Measurements from ENCODE around the gene TANC1. TPM values are rescaled to one million over a fixed set of nuclear protein-coding genes. Genes with fewer than 3 reads are reported as not detected.

TANC1 gene
- total RNA-seq, 1 experiment from 2014 or later, result 16.6 TPM

DNA sequence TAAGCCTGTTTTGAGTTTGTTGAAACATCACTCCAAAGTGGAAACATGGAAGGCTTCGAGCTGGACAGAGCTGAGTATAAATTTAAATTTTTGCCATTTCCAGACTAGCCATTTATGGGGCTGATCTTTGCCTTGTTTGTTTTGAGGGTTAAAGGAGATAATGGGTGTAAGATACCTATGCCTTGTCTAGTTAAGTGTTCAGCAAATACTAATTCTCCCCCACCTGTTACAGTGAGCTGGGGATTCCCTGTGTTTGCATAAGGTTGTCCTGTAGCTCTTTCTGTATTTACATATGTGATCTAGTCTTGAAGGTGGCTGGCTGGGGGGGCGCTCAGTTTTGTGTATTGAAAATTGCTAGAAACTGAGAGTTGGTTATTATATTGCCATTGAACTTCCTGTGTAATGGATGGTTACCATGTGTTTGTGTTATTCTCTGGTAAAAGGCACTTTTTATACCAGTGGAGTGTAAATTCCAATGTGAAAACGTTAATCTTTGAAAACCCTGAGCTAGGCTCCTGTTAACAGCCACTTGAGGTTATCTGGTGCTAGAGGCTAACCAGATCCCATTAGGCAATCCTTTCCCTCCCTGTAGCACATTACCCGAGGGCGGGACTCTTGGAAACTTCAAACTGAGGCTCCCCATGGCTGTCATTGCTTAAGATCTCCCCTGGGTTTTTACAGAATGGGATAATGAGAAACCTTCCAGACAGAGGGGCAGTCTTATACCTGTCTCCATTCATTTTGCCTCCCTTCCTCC, 26.7 kb downstream of the TANC1 start:
- DNase-seq (ENCODE audit: low spot score), result no peak

GRCh38 chr2:158995677-158996049, 27.2 kb downstream of the TANC1 start:
- DNase-seq (ENCODE audit: low spot score), result no peak

- DNase-seq (ENCODE audit: low spot score), result no peak
These were observed 28.0 kb downstream of the TANC1 start for GRCh38 chr2:158996378-158996993.

- no peak for DNase-seq (ENCODE audit: low spot score)
These were observed 28.8 kb downstream of the TANC1 start for GRCh38 chr2:158997037-158997790.

- peak; percentile 52 for DNase-seq (ENCODE audit: low spot score)
These were observed 30.3 kb downstream of the TANC1 start for GRCh38 chr2:158998551-158999248.

GRCh38 chr2:158999458-158999857, 31.0 kb downstream of the TANC1 start:
- no peak for DNase-seq (ENCODE audit: low spot score)

- no peak for DNase-seq (ENCODE audit: low spot score)
These were observed 31.6 kb downstream of the TANC1 start for GRCh38 chr2:159000072-159000471.

GRCh38 chr2:159002462-159003111, 34.1 kb downstream of the TANC1 start:
- DNase-seq (ENCODE audit: low spot score), result no peak

DNA sequence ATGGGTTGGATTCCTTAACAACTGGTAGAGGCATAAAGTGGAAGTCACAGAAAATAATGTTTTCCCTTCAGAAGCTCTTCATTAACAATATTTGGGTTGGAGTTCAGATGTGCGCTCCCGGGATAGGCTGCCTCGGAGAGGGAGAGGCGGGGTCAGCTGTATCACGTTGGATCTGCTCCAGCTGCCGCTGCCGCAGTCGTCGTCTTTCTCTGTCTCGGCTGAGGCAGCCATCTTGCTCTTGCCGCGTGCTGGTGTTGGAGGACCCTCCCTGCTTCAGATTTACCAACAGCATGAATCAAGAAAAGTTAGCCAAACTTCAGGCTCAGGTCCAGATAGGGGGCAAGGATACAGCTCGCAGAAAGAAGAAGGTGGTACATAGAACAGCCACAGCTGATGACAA, 35.1 kb downstream of the TANC1 start:
- DNase-seq (ENCODE audit: low spot score), result no peak

GRCh38 chr2:159004849-159005248, 36.4 kb downstream of the TANC1 start:
- no peak for DNase-seq (ENCODE audit: low spot score)

GRCh38 chr2:159009940-159010339, 41.5 kb downstream of the TANC1 start:
- no peak for DNase-seq (ENCODE audit: low spot score)

- DNase-seq (ENCODE audit: low spot score), result peak; percentile 54
These were observed 41.9 kb downstream of the TANC1 start for GRCh38 chr2:159010340-159010739.

DNA sequence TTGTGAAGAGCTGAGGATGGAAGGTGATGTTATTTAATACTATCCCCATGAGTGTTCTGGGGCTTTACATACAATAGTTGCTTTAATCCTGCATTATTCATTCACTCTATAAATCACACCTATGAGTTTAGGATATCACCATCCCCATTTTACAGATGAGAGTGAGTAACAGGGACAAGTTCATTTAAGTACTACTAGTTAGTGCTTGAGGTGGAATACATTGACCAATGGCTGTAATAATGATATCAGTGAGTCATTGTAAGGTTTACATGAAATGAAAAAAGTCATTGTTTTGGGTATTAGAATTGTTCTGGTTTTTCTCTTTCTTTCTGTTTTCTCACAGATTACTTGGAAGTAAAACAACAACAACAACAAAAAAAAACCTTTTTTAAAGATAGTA, 42.5 kb downstream of the TANC1 start:
- no peak for DNase-seq (ENCODE audit: low spot score)

- no peak for DNase-seq (ENCODE audit: low spot score)
These were observed 43.7 kb downstream of the TANC1 start for GRCh38 chr2:159012142-159012541.

DNA sequence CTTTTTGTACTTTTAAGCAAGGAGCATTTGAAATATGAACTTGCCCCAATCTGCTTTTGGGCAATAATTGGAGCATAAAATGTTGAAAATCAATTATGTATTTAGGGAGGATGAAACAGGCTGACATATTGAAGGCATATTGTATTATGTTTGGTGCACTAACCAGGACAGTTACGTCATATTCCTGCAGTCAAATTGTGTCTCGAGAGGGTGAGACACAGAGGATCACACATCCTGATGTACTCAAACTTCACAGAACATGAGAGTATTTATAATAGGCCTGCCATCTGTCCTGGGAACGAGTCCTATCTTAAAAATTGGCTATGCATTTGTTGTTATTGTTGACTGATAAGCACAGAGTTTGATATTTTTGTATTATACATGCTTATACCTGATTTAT, 44.7 kb downstream of the TANC1 start:
- no peak for DNase-seq (ENCODE audit: low spot score)

- no peak for DNase-seq (ENCODE audit: low spot score)
These were observed 46.7 kb downstream of the TANC1 start for GRCh38 chr2:159015174-159015573.

- no peak for DNase-seq (ENCODE audit: low spot score)
These were observed 47.4 kb downstream of the TANC1 start for GRCh38 chr2:159015823-159016222.

GRCh38 chr2:159017837-159018236, 49.4 kb downstream of the TANC1 start:
- DNase-seq (ENCODE audit: low spot score), result no peak

GRCh38 chr2:159019021-159019420, 50.6 kb downstream of the TANC1 start:
- no peak for DNase-seq (ENCODE audit: low spot score)

- DNase-seq (ENCODE audit: low spot score), result no peak
These were observed 53.6 kb downstream of the TANC1 start for GRCh38 chr2:159022019-159022418.

- no peak for DNase-seq (ENCODE audit: low spot score)
These were observed 57.7 kb downstream of the TANC1 start for GRCh38 chr2:159026170-159026569.

- no peak for DNase-seq (ENCODE audit: low spot score)
These were observed 60.3 kb downstream of the TANC1 start for GRCh38 chr2:159028776-159029175.

All from H4 (cell line).